Hepatic stellate cell (primary cell): Measurements from ENCODE around the gene CMC2.
A peak's percentile ranks its signal among the peaks of the same experiment; 100 is the strongest.

ENCODE experiments used
- DNase-seq: peaks from one replicate; pipeline ENCODE4 v3.0.0; 2011; ENCODE audit warnings: low spot score

CMC2 gene

GRCh38 chr16:81006813-81007695 is at the start of gene CMC2, which contains the start of gene CENPN:
CMC2 (minus strand) TSS chr16:81006885; CDS start chr16:80997394, 9,491 bp downstream.
CENPN (plus strand) TSS chr16:81007214; CDS start chr16:81011940, 4,726 bp downstream.
- peak; percentile 95 for DNase-seq

- DNase-seq: no peak
These were observed 47.1 kb upstream of the CMC2 start for GRCh38 chr16:81053761-81054160.

DNA sequence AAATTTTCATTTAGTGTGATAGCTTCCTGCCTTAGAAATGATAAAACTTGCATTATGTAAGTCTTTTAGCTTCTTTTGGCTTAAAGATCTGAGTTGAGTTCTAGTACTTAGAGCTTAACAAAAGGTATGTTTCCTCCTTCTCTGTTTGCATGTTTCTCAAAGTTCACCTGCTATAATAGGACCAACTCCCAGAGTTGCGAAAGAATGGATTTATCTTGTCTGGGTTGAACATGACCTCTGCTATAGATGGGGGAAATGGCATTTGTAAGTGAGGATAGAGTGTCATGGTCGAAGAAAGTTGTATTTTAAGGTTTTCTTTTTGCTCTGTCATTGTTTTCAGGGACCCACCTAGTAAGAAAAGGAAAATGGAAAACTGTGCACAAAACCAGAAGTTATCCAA is 36.1 kb upstream of the CMC2 start:
- no peak for DNase-seq

GRCh38 chr16:81041696-81042095 is 35.0 kb upstream of the CMC2 start:
- DNase-seq: no peak

DNA sequence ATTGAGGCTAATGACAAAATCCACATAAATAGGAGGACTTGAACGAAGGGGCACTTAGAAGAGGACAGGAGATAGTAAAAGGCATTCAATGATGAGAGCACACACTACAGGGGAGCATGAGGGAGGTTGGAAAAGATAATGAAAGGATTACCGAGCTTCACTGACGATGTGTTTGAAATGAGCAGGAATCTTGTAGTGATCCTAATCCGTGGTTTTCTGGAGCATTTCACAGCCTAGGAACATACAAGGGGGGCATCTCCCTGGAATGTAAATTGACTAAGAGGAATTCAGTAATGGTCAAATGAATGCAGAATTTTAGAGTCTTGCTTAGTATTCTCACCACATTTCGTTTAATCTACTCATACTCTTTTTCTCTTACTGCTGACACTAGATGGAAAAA is 34.2 kb upstream of the CMC2 start:
- DNase-seq: no peak

- no peak for DNase-seq
These were observed 33.4 kb upstream of the CMC2 start for GRCh38 chr16:81040131-81040530.

DNA sequence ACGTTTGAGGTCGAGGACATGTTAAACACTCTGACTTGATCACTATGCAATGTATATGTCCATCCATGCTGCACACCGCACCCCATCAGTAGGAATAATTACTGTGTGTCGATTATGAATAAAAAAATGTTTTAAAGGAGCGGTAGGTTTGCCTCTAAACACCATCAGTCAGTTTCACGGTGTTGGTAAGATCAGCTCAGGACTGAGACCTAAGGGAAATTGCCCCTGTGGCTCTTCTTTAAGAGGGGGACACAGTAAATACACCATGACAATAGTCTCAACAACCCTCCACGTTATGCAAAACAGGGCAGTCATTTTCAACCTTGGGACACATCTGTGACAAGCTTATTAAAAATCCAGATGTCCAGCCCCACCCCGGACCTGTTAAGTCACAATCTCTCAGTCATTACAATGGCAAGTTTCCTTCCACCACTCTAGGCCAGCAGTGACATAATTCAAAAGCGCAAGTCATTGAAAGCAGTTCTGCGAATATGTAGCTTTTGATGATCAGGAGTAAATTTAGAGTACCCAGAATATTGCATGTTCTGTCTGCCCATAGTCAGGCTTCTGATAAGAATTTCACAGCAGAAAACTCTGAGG is 30.2 kb upstream of the CMC2 start:
- no peak for DNase-seq

DNA sequence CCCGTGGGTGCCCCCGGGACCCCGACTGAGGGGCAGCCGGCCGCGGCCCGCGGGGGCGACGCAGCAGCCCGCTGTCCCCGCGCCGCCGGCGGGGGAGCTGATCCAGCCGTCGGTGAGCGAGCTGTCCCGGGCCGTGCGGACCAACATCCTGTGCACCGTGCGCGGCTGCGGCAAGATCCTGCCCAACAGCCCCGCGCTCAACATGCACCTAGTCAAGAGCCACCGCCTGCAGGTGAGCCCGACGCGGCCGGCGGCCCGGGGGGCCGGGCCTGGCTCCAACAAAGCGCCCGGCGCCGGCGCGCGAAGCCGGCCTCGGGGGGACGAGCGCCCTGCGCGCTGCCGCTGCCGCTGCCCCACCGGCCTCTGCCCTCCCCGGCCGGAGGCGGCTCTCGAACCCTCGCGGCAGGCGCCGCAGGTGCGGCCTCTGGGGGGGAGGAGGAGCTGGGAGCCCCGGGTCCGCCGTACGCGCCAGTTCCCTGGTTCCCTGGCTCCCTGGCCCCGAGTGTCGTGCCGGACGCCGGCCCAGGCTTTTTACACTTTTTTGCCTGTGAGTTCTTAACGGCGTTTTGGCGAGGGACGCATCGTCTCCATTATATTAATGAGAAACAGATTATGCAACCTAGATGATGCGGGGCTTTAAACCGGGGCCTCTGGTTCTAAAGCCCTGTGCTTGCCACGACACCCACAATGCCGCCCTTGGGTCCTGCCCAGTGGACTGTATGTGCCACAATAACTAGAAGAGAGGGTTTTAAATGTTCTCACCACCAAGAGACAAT is 29.5 kb upstream of the CMC2 start:
- peak; percentile 42 for DNase-seq

DNA sequence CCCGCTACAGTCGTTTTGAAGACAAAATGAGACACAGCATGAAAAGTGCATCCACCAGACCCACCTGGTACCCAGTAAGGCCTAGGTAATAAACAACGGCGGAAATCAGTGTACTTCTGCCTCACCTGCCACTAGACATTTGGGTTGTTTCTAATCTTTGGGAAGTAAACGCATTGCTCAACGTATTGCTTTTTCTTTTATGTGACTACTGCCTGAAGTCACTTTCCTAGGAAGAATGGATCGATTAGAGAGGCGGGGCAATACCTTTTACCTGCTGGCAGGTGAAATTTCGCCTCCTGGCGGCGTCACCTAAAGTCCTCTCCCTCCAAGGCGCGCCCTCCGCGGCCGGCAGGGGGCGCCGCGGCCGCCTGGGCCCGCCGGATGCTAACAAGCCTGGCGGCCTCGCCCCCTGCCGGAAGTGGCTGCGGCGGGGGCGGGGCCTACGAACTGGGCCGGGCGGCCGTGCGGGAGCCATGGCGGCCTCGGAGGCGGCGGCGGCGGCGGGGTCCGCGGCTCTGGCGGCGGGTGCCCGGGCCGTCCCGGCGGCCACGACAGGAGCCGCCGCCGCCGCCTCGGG is 28.8 kb upstream of the CMC2 start, which contains the start of gene ATMIN:
Gene ATMIN (plus strand): TSS at position 445 of the 577 bp plus-strand sequence. CDS start 29 bp downstream, at position 474.
- DNase-seq: peak; percentile 90

GRCh38 chr16:81029930-81030604 is 23.4 kb upstream of the CMC2 start:
- no peak for DNase-seq

DNA sequence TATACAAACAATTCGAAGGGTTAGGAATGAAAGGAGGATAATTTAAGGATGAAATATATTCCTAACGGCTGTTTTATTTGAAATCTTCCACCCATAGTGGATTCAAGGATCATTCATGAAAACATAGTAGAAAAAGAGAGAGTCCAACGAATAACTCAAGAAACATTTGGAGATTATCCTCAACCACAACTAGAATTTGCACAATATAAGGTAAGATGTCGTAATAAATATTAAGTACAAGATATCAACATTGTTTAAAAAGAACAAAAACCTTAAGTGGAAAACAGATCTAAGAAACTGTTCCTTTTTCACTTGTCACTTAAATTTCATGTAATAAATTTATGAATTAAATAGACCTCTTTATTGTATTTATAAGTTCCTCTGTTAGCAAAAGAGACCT is 19.7 kb upstream of the CMC2 start:
- DNase-seq: no peak

DNA sequence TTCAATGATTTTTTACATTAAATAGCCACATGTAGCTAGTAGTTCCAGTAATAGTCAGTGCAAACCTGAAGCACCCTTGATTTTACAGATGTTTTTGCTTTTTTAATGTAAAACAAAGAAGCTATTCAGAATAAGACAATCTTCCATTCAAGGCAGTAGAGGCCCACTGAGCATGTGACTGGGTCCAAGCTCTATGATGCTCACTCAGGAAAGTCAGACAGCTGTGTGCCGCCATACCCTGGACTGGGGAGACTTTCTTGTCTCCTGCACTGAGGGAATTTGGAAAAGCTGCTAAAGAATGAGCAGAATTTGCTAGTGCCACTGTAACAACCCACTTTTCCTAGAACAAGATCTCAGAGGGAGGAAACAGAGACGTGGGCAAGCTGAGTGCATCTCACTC is 11.8 kb upstream of the CMC2 start:
- DNase-seq: no peak

DNA sequence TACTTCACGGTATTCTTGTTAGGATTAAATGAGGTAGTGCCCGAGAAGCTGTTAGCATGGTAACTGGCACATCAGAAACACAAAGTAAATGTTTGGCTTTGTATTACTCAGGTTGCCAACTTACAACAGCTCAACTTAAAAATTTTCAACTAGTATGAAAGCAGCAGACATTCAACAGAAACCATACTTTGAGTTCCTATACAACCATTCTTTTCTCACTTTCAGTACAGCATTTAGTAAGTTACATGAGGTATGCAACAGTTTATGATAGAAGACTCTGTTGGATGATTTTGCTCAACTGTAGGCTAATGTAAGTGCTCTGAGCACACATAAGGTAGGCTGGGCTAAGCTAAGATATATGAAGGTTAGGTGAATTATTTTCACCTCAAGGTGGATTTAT is 8.0 kb upstream of the CMC2 start:
- no peak for DNase-seq

DNA sequence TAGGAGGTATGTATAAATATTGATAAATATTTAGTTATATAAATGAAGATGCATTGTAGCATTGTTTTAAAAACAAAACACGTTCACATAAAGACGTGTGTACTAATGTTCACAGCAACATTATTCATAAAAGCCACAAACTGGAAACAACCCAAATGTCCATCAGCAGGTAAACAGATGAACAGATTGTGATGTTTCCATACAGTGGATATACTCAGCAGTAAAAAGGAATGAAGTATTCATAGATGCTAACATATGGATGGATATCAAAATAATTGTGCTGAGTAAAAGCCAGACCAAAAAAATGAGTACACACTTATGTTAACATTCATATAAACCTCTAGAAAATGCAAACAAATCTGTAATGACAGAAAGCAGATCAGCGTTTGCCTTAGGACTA is 6.3 kb upstream of the CMC2 start:
- DNase-seq: no peak

GRCh38 chr16:81008505-81008789 is 1.8 kb upstream of the CMC2 start:
- DNase-seq: no peak

GRCh38 chr16:81006211-81006812 is 373 bp downstream of the CMC2 start:
- DNase-seq: peak; percentile 46

GRCh38 chr16:81005610-81006161 is 999 bp downstream of the CMC2 start:
- DNase-seq: no peak

DNA sequence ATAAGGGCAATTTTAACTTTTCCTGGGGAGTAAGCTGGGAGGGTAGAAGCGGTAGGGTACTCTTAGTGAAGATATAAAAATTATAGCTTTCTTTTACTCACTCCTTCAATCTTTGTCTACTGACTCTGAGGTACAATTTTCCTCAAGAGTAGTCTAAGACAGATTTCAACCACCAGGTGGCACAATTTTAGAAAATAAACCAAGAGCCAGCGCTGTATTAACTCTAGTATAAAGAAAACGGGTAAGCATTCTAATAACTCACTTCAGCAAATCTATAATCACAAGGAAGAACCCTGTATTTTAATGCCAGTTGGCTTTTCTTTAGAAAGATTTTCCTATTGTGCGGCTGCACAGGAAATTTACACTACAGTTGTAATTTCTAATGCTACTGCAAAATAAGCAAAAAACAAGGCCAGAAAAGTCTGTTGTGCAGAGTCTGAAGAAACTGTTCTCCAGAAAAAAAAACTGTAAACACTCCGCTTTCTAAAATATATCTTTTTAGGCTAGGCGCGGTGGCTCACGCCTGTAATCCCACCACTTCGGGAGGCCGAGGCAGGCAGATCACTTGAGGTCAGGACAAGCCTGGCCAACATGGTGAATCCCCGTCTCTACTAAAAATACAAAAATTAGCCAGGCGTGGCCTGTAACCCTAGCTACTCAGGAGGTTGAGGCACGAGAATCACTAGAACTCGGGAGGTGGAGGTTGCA is 1.9 kb downstream of the CMC2 start:
- no peak for DNase-seq

- DNase-seq: no peak
These were observed 2.9 kb downstream of the CMC2 start for GRCh38 chr16:81003610-81004460.

DNA sequence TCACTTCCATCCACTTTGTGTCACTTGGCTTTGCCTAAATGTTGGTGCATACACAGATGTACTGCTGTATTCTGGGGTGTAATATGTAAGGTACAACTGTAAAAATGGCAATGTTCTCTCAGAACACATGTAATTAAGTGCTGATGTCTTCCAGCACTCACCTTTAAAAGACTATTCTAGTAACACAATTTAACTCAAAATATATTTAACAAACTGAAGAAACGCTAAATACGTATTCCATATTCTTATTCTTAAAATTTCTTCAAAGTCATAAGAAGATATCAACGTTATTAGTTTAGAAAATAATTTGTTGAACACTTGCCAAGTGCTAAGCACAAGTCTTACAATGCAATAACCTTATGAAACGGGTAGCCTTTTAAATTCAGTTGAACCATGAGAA is 3.6 kb downstream of the CMC2 start:
- DNase-seq: no peak
